A673 (cell line): Measurements from ENCODE around the gene VGLL3.

Experiments used
- CTCF ChIP-seq: fragments of 300-800, 200-600 bp; sonication (generic); conservative IDR thresholded peaks from 2 replicates; pipeline ENCODE4 v1.5.1; 2017; ENCODE audit warnings: low read depth, mild to moderate bottlenecking, antibody characterized with exemption, low read length, moderate library complexity, mixed read lengths
- EZH2 ChIP-seq: fragments of 200-600 bp; sonication (generic); IDR thresholded peaks from 2 replicates; pipeline ENCODE4 v1.6.1; 2017; ENCODE audit warnings: borderline replicate concordance, low read depth, mild to moderate bottlenecking, mixed read lengths, antibody characterized with exemption, low read length; ENCODE audit not compliant: poor library complexity, severe bottlenecking

GRCh38 chr3:86976219-86976618 is 14.7 kb downstream of the VGLL3 start:
- TF ChIP-seq CTCF (no peak), EZH2 (no peak)
